GM23338 (cell line): ENCODE results near the gene EXOC6B. TPM values are rescaled to one million over a fixed set of nuclear protein-coding genes. Genes with fewer than 3 reads are reported as not detected.

Source experiments
- ATAC-seq: fragments of 200-7000 bp; cut with Tn5 transposase; 3 replicates; pipeline ENCODE4 v1.9.1; 2020
- DNase-seq: peaks from one replicate; pipeline ENCODE4 v3.0.0-alpha.2; 2015; ENCODE audit warnings: low spot score
- H2AFZ ChIP-seq: fragments of 200-600 bp; sonication (generic); 2 replicates; pipeline ENCODE4 v1.8.0; 2016; ENCODE audit warnings: antibody characterized with exemption, mild to moderate bottlenecking, moderate library complexity
- H3F3A ChIP-seq: fragments of 200-600 bp; sonication (generic); replicated peaks from 2 replicates; pipeline ENCODE4 v1.8.0; 2017; ENCODE audit warnings: antibody characterized with exemption, mixed run types, low read depth
- H3K27ac ChIP-seq: fragments of 200-600 bp; sonication (generic); 2 replicates; pipeline ENCODE4 v1.6.1; 2016; ENCODE audit warnings: low read depth
- H3K27me3 ChIP-seq: fragments of 200-600 bp; sonication (generic); 2 replicates; pipeline ENCODE4 v1.8.0; 2016; ENCODE audit warnings: mild to moderate bottlenecking, mixed run types, moderate library complexity; ENCODE audit not compliant: insufficient read depth
- H3K36me3 ChIP-seq: fragments of 200-600 bp; sonication (generic); 2 replicates; pipeline ENCODE4 v1.8.0; 2016; ENCODE audit warnings: mild to moderate bottlenecking; ENCODE audit not compliant: insufficient read depth
- H3K4me1 ChIP-seq: fragments of 200-600 bp; sonication (generic); 2 replicates; pipeline ENCODE4 v1.8.0; 2016; ENCODE audit warnings: mild to moderate bottlenecking, moderate library complexity; ENCODE audit not compliant: insufficient read depth
- H3K4me2 ChIP-seq: fragments of 200-600 bp; sonication (generic); 2 replicates; pipeline ENCODE4 v1.7.1; 2017; ENCODE audit warnings: mixed run types
- H3K4me3 ChIP-seq: fragments of 200-600 bp; sonication (generic); 2 replicates; pipeline ENCODE4 v1.6.1; 2016; ENCODE audit warnings: mixed run types
- H3K79me2 ChIP-seq: fragments of 200-600 bp; sonication (generic); replicated peaks from 2 replicates; pipeline ENCODE4 v1.8.0; 2017; ENCODE audit warnings: mild to moderate bottlenecking; ENCODE audit not compliant: insufficient read depth
- H3K9me2 ChIP-seq: fragments of 200-600 bp; sonication (generic); 2 replicates; pipeline ENCODE4 v1.8.0; 2017; ENCODE audit not compliant: insufficient read depth
- H4K20me1 ChIP-seq: fragments of 200-600 bp; sonication (generic); replicated peaks from 2 replicates; pipeline ENCODE4 v1.8.0; 2017; ENCODE audit warnings: mild to moderate bottlenecking; ENCODE audit not compliant: insufficient read depth
- H3K27ac Mint-ChIP-seq: 2 replicates; pipeline ENCODE4 v1.8.0; 2020; ENCODE audit warnings: inconsistent platforms, mild to moderate bottlenecking, moderate library complexity, mixed read lengths
- H3K27me3 Mint-ChIP-seq: 3 replicates; pipeline ENCODE4 v1.8.0; 2022; ENCODE audit warnings: low read depth, mild to moderate bottlenecking, moderate library complexity, mixed read lengths, inconsistent platforms; ENCODE audit not compliant: insufficient read depth, poor library complexity
- H3K36me3 Mint-ChIP-seq: 3 replicates; pipeline ENCODE4 v1.8.0; 2021; ENCODE audit warnings: low read depth, mild to moderate bottlenecking, inconsistent platforms, moderate library complexity, mixed read lengths
- H3K4me1 Mint-ChIP-seq: 3 replicates; pipeline ENCODE4 v1.8.0; 2020; ENCODE audit warnings: mild to moderate bottlenecking, inconsistent platforms, mixed read lengths
- H3K4me3 Mint-ChIP-seq: 3 replicates; pipeline ENCODE4 v1.8.0; 2021; ENCODE audit warnings: moderate library complexity, mild to moderate bottlenecking, inconsistent platforms, mixed read lengths
- H3K9me3 Mint-ChIP-seq: 3 replicates; pipeline ENCODE4 v1.8.0; 2020; ENCODE audit warnings: moderate library complexity, mild to moderate bottlenecking, inconsistent platforms, mixed read lengths
- CREB1 ChIP-seq: fragments of 250-450 bp; sonication (Bioruptor Pico); IDR thresholded peaks from 2 replicates; pipeline ENCODE4 v1.5.0; 2020; ENCODE audit warnings: low read depth, mild to moderate bottlenecking, moderate library complexity
- CTCF ChIP-seq, 2 experiments: fragments of 200-600 bp in 1 of 2; sonication (generic) in 1 of 2; conservative IDR thresholded peaks; 2 replicates each; pipeline versions ENCODE4 v1.5.1 to v1.6.1; 2016 to 2017; ENCODE audit warnings: antibody characterized with exemption in 2 of 2, low read depth in 2 of 2, mild to moderate bottlenecking in 2 of 2, moderate library complexity in 1 of 2
- ETS1 ChIP-seq: IDR thresholded peaks from 2 replicates; pipeline ENCODE4 v1.6.1; 2016; ENCODE audit warnings: antibody characterized with exemption
- EZH2phosphoT487 ChIP-seq: fragments of 200-600 bp; sonication (generic); IDR thresholded peaks from one replicate; pipeline ENCODE4 v1.8.1; 2018; ENCODE audit warnings: antibody characterized with exemption; ENCODE audit not compliant: unreplicated experiment
- POLR2AphosphoS5 ChIP-seq: IDR thresholded peaks from 2 replicates; pipeline ENCODE4 v1.6.1; 2016; ENCODE audit warnings: antibody characterized with exemption, low read depth
- ZNF114 ChIP-seq: fragments of 250-450 bp; sonication (Bioruptor Pico); IDR thresholded peaks from 2 replicates; pipeline ENCODE4 v1.5.0; 2020; ENCODE audit warnings: mild to moderate bottlenecking, moderate library complexity
- ZNF331 ChIP-seq: fragments of 250-450 bp; sonication (Bioruptor Pico); IDR thresholded peaks from 2 replicates; pipeline ENCODE4 v1.5.0; 2020; ENCODE audit warnings: low read depth, mild to moderate bottlenecking, moderate library complexity
- ZNF462 ChIP-seq: fragments of 250-450 bp; sonication (Bioruptor Pico); IDR thresholded peaks from 2 replicates; pipeline ENCODE4 v1.5.0; 2020; ENCODE audit warnings: mild to moderate bottlenecking, moderate library complexity
- polyA plus RNA-seq: library from polyadenylated mRNA; unstranded; fragments of >200 nt; fragmentation: Nextera tagmentation; extraction: Ambion mirVana; gene quantifications from 2 replicates; pipeline ENCODE4 v1.2.1, GENCODE V29; 2016
- total RNA-seq: library from RNA; depleted of rRNA; stranded (reverse); fragments of >200 nt; shearing (Covaris generic); gene quantifications from 2 replicates; pipeline ENCODE4 v1.2.3, GENCODE V29; 2014

The EXOC6B gene
- total and polyA plus RNA-seq, 2 experiments from 2014 or later, result 7.2 to 45.9 TPM

DNA sequence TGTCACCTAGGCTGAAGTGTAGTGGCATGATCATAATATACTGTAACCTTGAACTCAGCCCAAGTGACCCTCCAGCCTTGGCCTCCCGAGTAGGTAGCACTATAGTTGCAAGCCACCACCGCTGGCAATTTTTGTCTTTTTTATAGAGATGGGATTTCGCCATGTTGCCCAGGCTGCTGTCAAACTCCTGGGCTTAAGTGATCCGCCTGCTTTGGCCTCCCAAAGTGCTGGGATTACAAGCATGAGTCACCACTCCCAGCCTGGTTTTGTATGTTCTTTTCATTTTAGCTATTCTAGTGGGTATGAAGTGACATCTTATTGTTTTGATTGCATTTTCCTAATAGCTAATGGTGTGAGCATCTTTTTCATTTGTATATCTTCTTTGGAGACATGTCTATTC is 11.3 kb upstream of the EXOC6B start (continued):
- TF ChIP-seq CTCF (conservative IDR thresholded peaks at IDR 0.05; ENCODE audit: low read depth in 2 of 2), result no peak
- no peak for TF ChIP-seq POLR2AphosphoS5

GRCh38 chr2:72835403-72835802 is 9.6 kb upstream of the EXOC6B start:
- TF ChIP-seq ETS1 (no peak), EZH2phosphoT487 (no peak), ZNF331 (CRISPR knock-in tag) (no peak), CREB1 (CRISPR knock-in tag) (no peak), ZNF462 (CRISPR knock-in tag) (no peak), ZNF114 (no peak)
- Histone ChIP-seq H3K36me3 (no peaks in the 10 kb centered on the region), H3K79me2 (no peaks in the 10 kb centered on the region), H3F3A (no peaks in the 10 kb centered on the region), H3K27me3 (no peaks in the 10 kb centered on the region), H3K4me1 (no peaks in the 10 kb centered on the region), H2AFZ (no peak overlapping the region), H3K27ac (no peak overlapping the region), H4K20me1 (no peaks in the 10 kb centered on the region), H3K4me2 (no peak overlapping the region), H3K9me2 (no peaks in the 10 kb centered on the region), H3K4me3 (no peak overlapping the region)
- no peaks in the 10 kb centered on the region for H3K36me3 Mint-ChIP-seq
- H3K27me3 Mint-ChIP-seq, result peaks cover 2% of the 10 kb centered on the region
- H3K4me3 Mint-ChIP-seq, result no peak overlapping the region
- no peaks in the 10 kb centered on the region for H3K9me3 Mint-ChIP-seq
- DNase-seq, result no peak
- H3K4me1 Mint-ChIP-seq, result peaks cover 5% of the 10 kb centered on the region; the same call in 2 of the 3 replicates
- no peak overlapping the region for H3K27ac Mint-ChIP-seq
- no peak for ATAC-seq
